SU-DHL-6 (cell line): ENCODE data around the gene SLC44A4.
A peak's percentile ranks its signal among the peaks of the same experiment; 100 is the strongest.

Experiments used
- H2AFZ ChIP-seq: fragments of 200-600 bp; sonication (generic); 2 replicates; pipeline ENCODE4 v1.6.1; 2014; ENCODE audit warnings: low read depth, mild to moderate bottlenecking, moderate library complexity, mixed read lengths, antibody characterized with exemption, low read length; ENCODE audit not compliant: severe bottlenecking
- H3F3A ChIP-seq: fragments of 200-600 bp; shearing (Covaris generic); 2 replicates; pipeline ENCODE4 v1.6.0; 2016; ENCODE audit warnings: antibody characterized with exemption, mild to moderate bottlenecking; ENCODE audit not compliant: insufficient read depth
- H3K27ac ChIP-seq: fragments of 200-600 bp; sonication (generic); 2 replicates; pipeline ENCODE4 v1.5.1; 2016; ENCODE audit warnings: low read depth, mild to moderate bottlenecking, low read length, moderate library complexity, mixed read lengths
- H3K27me3 ChIP-seq: fragments of 200-600 bp; sonication (generic), shearing (Covaris generic); 2 replicates; pipeline ENCODE4 v1.6.0; 2014; ENCODE audit warnings: mild to moderate bottlenecking, low read length
- H3K36me3 ChIP-seq: fragments of 200-600 bp; sonication (generic); 2 replicates; pipeline ENCODE4 v1.6.1; 2014; ENCODE audit warnings: mild to moderate bottlenecking, low read length, mixed read lengths
- H3K4me2 ChIP-seq: fragments of 300-600, 200-600 bp; shearing (Covaris generic), sonication (generic); 2 replicates; pipeline ENCODE4 v1.6.0; 2014; ENCODE audit warnings: low read length, low read depth, mild to moderate bottlenecking; ENCODE audit not compliant: poor library complexity, severe bottlenecking
- H3K4me3 ChIP-seq: fragments of 200-600 bp; sonication (generic); 2 replicates; pipeline ENCODE4 v1.5.1; 2014; ENCODE audit warnings: antibody characterized with exemption, low read length, mild to moderate bottlenecking, mixed read lengths; ENCODE audit not compliant: insufficient read depth, poor library complexity, severe bottlenecking
- H3K79me2 ChIP-seq: fragments of 200-600 bp; sonication (generic); 2 replicates; pipeline ENCODE4 v1.6.1; 2014; ENCODE audit warnings: mild to moderate bottlenecking, low read length, moderate library complexity; ENCODE audit not compliant: insufficient read depth
- H3K9ac ChIP-seq: fragments of 200-600 bp; sonication (generic); 2 replicates; pipeline ENCODE4 v1.7.0; 2014; ENCODE audit warnings: mild to moderate bottlenecking, low read length
- H3K9me2 ChIP-seq: fragments of 200-600 bp; sonication (generic); replicated peaks from 2 replicates; pipeline ENCODE4 v1.6.1; 2014; ENCODE audit warnings: low read length; ENCODE audit not compliant: insufficient read depth
- H3K9me3 ChIP-seq: fragments of 200-600 bp; sonication (generic); 2 replicates; pipeline ENCODE4 v1.6.1; 2014; ENCODE audit warnings: low read length, mixed read lengths; ENCODE audit not compliant: insufficient read depth
- H4K20me1 ChIP-seq: fragments of 200-600 bp; sonication (generic); 2 replicates; pipeline ENCODE4 v1.6.1; 2014; ENCODE audit warnings: low read depth, mild to moderate bottlenecking, antibody characterized with exemption, low read length, moderate library complexity, mixed read lengths
- CTCF ChIP-seq: fragments of 200-600 bp; sonication (generic); IDR thresholded peaks from one replicate; pipeline ENCODE4 v1.5.1; 2017; ENCODE audit warnings: antibody characterized with exemption, mild to moderate bottlenecking, low read length, moderate library complexity; ENCODE audit not compliant: insufficient read depth, poor library complexity, severe bottlenecking
- EZH2phosphoT487 ChIP-seq: fragments of 200-600 bp; sonication (generic), shearing (Covaris generic); conservative IDR thresholded peaks from 2 replicates; pipeline ENCODE4 v1.6.1; 2018; ENCODE audit warnings: mild to moderate bottlenecking, antibody characterized with exemption, low read length, moderate library complexity, mixed read lengths

The SLC44A4 gene

GRCh38 chr6:31927242-31927862 lies 48.6 kb upstream of the SLC44A4 start, which contains the start of gene C2:
Gene C2 (plus strand): TSS chr6:31927717. CDS start chr6:31927753, 36 bp downstream.
- Histone ChIP-seq H3K4me2 (no peak within 1 kb of the TSS), H3K4me3 (no peak within 1 kb of the TSS), H2AFZ (no peak within 1 kb of the TSS)

GRCh38 chr6:31922942-31923341 lies 44.1 kb upstream of the SLC44A4 start:
- no peaks in the 10 kb centered on the region for H3K36me3 ChIP-seq
- no peaks in the 10 kb centered on the region for H3K27me3 ChIP-seq
- no peaks in the 10 kb centered on the region for H4K20me1 ChIP-seq
- no peak overlapping the region for H2AFZ ChIP-seq
- H3K4me2 ChIP-seq: no peak overlapping the region
- H3F3A ChIP-seq: no peaks in the 10 kb centered on the region
- H3K79me2 ChIP-seq: no peaks in the 10 kb centered on the region
- H3K27ac ChIP-seq: no peak overlapping the region
- TF ChIP-seq EZH2phosphoT487 (no peak), CTCF (peak; percentile 19)
- no peak overlapping the region for H3K9ac ChIP-seq
- no peak overlapping the region for H3K4me3 ChIP-seq
- H3K9me3 ChIP-seq: no peaks in the 10 kb centered on the region
- H3K9me2 ChIP-seq: no peaks in the 10 kb centered on the region

More at GRCh38 chr6:31927242-31927862, 48.6 kb upstream of the SLC44A4 start, which contains the start of gene C2:
- H4K20me1 ChIP-seq: no peaks in the 10 kb centered on the region
- H3K27ac ChIP-seq: no peak within 1 kb of the TSS
- no peaks in the 10 kb centered on the region for H3K27me3 ChIP-seq
- H3F3A ChIP-seq: no peaks in the 10 kb centered on the region
- H3K79me2 ChIP-seq: no peaks in the 10 kb centered on the region
- H3K9ac ChIP-seq: no peak within 1 kb of the TSS
- TF ChIP-seq CTCF (no peak), EZH2phosphoT487 (no peak)
- H3K9me3 ChIP-seq: no peaks in the 10 kb centered on the region
- H3K36me3 ChIP-seq: no peaks in the 10 kb centered on the region
- H3K9me2 ChIP-seq: no peaks in the 10 kb centered on the region

- H3K36me3 ChIP-seq: no peaks in the 10 kb centered on the region
- no peak overlapping the region for H3K4me3 ChIP-seq
- no peak overlapping the region for H2AFZ ChIP-seq
- no peaks in the 10 kb centered on the region for H3K9me3 ChIP-seq
- TF ChIP-seq EZH2phosphoT487 (no peak), CTCF (no peak)
- no peaks in the 10 kb centered on the region for H3F3A ChIP-seq
- no peaks in the 10 kb centered on the region for H4K20me1 ChIP-seq
- H3K27me3 ChIP-seq: no peaks in the 10 kb centered on the region
- no peak overlapping the region for H3K9ac ChIP-seq
- no peaks in the 10 kb centered on the region for H3K79me2 ChIP-seq
- no peak overlapping the region for H3K4me2 ChIP-seq
- no peak overlapping the region for H3K27ac ChIP-seq
- no peaks in the 10 kb centered on the region for H3K9me2 ChIP-seq
Observed at GRCh38 chr6:31920811-31921210, 42.0 kb upstream of the SLC44A4 start.
